ENCODE measurements around the gene CNPPD1.

The CNPPD1 gene

DNA sequence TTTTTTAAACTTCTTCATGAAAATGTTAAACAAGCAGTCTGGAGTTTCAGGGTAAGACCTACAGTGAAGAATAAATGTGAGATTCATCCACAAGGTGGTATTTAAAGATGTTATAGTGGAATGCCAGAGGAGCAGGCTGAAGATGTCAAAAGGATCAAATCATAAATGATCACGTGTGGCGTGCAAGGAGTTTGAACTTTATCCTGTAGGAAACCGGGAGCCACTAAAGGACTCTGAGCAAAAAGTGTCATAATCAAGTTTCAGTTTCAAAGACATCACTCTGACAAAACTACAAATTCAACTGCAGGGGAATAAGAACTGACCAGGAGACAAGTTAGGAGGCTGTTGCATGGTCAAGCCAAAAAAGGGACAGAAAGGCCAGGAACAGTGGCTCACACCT, 36.0 kb downstream of the CNPPD1 start:
- no peak for TF ChIP-seq POLR2A (IDR thresholded peaks at IDR 0.05; ENCODE audit: low read depth, low read length)
- FAIRE-seq (no peak), DNase-seq (ENCODE audit: insufficient read length, low spot score) (no peak)

DNA sequence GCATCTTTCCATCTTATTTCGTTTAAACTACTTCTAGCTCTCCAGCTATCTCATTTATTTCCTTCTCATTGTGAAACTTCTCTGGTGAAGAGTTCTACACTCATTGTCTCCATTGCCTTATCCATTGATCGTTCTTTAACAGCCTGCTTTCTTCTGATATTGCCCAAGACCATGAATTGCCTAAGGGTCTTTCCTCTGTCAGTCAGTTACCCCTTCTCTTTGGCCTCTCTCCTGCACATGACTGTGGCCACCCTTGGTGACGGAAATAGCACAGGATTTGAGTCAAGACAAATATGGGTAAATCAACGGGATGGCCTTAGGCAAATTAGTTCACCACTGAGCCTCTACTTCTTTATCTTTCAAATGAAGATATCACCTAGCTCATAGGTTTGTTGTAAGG, 42.7 kb downstream of the CNPPD1 start:
- FAIRE-seq = peak; percentile 20
- DNase-seq (ENCODE audit: insufficient read length, low spot score) = no peak
- TF ChIP-seq POLR2A (IDR thresholded peaks at IDR 0.05; ENCODE audit: low read depth, low read length) = no peak

DNA sequence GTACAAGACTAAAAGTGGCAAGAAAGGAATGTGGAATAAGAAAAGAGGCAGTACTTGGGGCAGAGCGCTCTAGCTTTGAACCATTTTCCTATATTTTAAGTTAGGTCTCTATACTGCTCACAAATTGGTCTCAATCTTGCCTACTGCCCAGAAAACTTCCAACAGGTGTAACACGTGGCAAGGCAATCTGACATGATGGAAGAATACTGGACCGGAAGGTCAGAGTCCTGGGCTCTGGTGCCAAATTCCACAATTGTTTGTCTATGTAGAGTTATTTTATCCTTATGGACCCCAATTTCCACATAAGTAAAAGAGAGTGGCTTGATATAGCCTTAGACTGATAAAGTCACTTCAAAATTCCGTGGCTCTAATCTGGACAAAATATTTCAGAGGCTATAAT, 45.0 kb downstream of the CNPPD1 start:
- TF ChIP-seq POLR2A (IDR thresholded peaks at IDR 0.05; ENCODE audit: low read depth, low read length) = no peak
- DNase-seq (ENCODE audit: insufficient read length, low spot score) (no peak), FAIRE-seq (no peak)

GRCh38 chr2:219131327-219131726, 45.4 kb downstream of the CNPPD1 start:
- TF ChIP-seq POLR2A (IDR thresholded peaks at IDR 0.05; ENCODE audit: low read depth, low read length) = no peak

DNA sequence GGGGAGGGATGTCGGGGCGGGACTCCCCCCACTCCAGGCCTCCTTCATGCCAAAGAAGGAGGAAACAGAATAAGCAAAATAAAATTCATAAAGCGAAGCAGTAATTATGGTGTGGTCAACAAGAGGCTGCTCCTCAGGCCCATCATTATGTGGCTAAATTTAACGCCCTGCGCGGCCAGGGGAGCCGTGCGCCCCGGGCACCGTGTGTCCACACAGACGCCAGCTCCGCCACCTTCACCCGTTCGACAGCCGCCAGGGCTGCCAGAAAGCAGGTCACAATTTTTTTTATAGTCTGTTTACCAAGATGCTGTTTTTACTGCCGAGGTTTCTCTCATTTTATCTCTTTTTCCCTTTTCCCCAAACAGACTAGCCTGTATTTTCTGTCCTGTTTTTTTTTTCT, 47.1 kb downstream of the CNPPD1 start:
- DNase-seq (ENCODE audit: insufficient read length, low spot score) = no peak
- FAIRE-seq = no peak
- no peak for TF ChIP-seq POLR2A (IDR thresholded peaks at IDR 0.05; ENCODE audit: low read depth, low read length)

More at GRCh38 chr2:219131327-219131726, 45.4 kb downstream of the CNPPD1 start:
- no peak for FAIRE-seq
- no peak for DNase-seq (ENCODE audit: insufficient read length, low spot score)

DNA sequence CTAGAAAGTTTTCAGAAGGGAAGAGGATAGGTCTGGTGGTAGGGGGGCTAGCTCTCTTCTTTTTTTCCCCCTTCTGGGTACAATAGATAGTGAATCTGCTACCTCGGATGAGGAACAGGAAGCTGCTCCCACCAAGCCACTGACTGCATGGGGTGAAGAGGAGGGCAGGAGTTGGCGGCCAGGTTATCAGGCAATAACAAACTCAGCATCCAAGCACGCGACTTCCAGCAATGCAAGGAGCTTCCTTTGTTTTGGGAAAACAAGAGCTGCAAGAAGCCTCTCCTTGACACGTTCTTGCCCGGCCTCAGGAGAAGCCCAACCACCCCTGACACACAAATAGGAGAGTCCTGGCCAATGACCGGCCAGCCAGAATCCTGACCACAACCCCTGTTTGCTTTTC, 48.3 kb downstream of the CNPPD1 start:
- no peak for DNase-seq (ENCODE audit: insufficient read length, low spot score)
- no peak for FAIRE-seq
- no peak for TF ChIP-seq POLR2A (IDR thresholded peaks at IDR 0.05; ENCODE audit: low read depth, low read length)

GRCh38 chr2:219127037-219127635, 49.6 kb downstream of the CNPPD1 start:
- no peak for TF ChIP-seq POLR2A (IDR thresholded peaks at IDR 0.05; ENCODE audit: low read depth, low read length)
- FAIRE-seq = no peak
- DNase-seq (ENCODE audit: insufficient read length, low spot score) = no peak

DNA sequence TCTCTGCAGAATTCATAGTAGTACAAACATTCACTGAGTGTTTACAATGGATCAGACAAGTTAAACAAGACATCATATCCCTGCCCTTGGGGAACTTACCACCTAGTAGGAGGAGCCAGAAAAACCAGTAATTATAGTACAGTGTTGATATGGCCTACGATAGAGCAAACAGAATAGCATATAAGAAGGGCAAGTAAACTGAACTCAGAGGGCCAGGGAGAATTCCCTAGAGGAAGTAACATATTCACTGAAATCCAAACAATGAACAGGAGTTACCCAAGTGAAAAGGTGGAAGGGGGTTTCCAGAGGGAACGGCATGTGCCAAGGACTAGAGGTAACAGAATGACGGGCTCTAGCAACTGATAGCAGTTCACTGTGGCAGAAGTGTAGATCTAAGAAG, 50.2 kb downstream of the CNPPD1 start:
- FAIRE-seq (no peak), DNase-seq (ENCODE audit: insufficient read length, low spot score) (no peak)
- TF ChIP-seq POLR2A (IDR thresholded peaks at IDR 0.05; ENCODE audit: low read depth, low read length) = no peak

DNA sequence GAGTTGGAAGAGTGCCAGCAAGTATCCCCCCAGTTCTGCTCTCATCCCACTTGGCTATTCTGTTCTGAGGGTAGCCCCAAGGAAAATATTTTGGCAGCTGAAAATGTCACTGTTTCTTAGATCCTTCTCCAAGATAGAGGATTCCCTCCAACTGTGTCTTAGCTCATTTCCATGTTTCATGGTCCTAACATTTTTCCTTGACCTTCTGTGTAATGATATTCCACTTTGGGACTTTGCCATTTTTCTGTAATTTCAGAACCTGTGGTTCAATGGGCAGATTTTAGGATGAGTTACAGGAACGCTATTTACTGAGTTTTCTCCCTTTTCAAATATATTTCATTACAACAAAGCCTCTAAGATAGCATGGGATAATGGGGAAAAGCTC, 50.8 kb downstream of the CNPPD1 start:
- DNase-seq (ENCODE audit: insufficient read length, low spot score) (no peak), FAIRE-seq (no peak)
- no peak for TF ChIP-seq POLR2A (IDR thresholded peaks at IDR 0.05; ENCODE audit: low read depth, low read length)

DNA sequence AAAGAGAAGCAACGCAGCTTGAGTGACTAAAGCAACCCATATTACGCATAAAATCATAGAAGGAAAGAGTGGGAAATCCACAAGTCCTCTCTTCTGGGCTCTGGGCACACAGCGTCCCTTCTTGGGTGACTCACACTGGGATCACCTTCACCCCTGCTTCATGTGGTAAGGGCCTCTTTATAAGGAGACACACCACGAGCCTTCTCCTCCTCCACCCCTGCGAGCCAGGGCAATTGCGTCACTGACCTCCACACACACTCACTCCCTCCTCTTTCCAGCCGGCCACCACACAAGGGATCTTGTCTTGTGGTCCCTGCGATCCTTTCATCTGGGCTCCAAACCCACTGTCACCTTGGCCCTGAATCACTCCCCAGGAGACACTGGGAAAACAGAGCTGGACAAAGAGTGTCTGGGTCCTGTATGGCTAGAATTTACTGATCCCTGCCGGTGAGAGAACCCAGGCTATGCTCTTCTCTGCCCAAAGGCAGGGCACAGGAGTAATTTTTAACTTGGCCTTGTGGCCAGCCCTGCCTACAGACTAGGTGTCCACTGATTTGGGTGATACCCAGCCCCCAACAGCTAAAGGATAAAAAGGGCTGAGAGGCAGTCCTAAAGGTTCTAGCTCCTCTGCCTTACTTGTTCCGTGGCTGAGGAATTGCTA, 51.4 kb downstream of the CNPPD1 start:
- TF ChIP-seq POLR2A (IDR thresholded peaks at IDR 0.05; ENCODE audit: low read depth, low read length) = no peak
- peak; percentile 89 for DNase-seq (ENCODE audit: insufficient read length, low spot score)
- FAIRE-seq = peak; percentile 99

- DNase-seq (ENCODE audit: insufficient read length, low spot score) = no peak
- no peak for TF ChIP-seq POLR2A (IDR thresholded peaks at IDR 0.05; ENCODE audit: low read depth, low read length)
- no peak for FAIRE-seq
These were observed 52.2 kb downstream of the CNPPD1 start for GRCh38 chr2:219124381-219125110.

DNA sequence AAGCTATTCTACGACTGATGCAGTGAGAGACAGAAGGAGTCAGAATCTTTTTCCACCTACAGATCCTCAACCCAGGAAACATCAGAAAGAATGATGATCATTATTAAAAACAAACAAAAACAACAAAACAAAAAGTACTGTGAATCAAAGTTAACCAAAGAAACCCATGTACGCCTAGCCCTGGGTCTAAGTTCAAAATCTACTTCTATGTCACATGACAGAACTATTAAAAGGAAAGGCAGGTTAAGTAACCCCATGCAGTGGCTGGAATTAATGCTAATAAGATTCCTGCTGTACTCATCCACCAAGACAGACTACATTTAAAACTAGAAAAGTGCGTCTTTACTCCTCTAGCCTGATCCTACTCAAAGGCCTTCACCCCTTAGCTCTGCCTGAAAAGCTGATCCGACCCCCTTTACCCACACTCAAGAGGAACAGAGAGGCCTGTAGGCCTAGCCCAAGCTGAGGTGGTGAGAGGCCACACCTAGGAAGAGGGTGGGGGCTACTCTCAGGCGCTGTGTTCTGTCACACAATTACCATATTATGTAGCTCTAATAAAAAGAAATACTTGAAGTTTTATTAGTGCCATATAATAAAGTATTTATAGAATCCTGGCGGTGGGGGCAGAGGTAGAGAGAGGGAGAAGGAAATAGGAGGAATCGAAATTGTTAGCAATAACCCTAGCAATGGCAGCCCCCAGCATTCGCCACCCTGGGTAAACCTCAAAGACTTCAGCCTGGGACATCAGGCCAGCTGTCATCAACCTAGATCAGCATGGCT, 53.2 kb downstream of the CNPPD1 start:
- no peak for FAIRE-seq

DNA sequence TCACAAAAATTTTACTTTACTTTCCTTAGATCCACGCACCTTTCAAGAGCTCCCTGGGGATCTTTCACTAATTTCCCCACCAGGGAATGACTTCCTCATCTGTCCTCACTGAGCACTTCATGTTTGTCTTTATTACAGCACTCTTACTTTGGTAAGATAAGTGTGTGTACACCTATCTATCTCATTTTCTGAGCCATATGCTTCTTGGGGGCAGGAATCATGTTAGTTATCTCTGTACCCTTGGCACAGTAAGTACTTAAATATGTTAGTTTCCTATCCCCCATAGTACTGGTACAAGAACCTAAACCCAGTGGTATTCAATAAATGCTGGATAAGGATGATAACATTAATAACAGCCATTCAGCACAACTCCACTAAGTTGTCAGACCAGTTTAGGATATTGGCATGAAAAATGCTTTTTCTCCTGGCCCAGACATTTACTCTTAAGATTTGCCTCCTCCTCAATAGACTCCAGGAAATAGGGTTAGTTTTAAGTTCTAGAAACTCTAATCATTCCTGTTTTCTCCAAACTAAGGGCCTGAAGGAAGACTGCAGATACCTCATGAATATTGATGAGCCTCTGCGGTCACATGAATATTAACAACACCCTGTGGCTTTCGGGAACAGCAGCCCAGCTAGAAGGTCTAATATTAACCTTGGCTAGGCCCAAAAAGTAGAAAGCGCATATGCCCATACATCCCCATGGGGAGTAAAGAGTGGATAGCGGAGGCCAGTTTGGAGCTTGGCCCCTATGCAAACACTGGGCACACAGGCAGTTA, 54.3 kb downstream of the CNPPD1 start:
- no peak for FAIRE-seq
- DNase-seq (ENCODE audit: insufficient read length, low spot score) = no peak
- TF ChIP-seq POLR2A (IDR thresholded peaks at IDR 0.05; ENCODE audit: low read depth, low read length) = no peak

More for the DNA sequence above, 53.2 kb downstream of the CNPPD1 start:
- TF ChIP-seq POLR2A (IDR thresholded peaks at IDR 0.05; ENCODE audit: low read depth, low read length) = no peak
- no peak for DNase-seq (ENCODE audit: insufficient read length, low spot score)
